IMR-90 (cell line): ENCODE measurements around the gene PTPRC. TPM values are rescaled to one million over a fixed set of nuclear protein-coding genes. Genes with fewer than 3 reads are reported as not detected.

Experiments
- ATAC-seq: fragments of 200-7000 bp; cut with Tn5 transposase; 2 replicates; pipeline ENCODE4 v1.9.1; 2020; ENCODE audit warnings: low read depth, mild to moderate bottlenecking, moderate library complexity
- BruUV-seq: library from RNA; stranded (reverse); fragments of 400-500 nt; replicated peaks from 2 replicates; lab custom pipeline; 2021; lab: Mats Ljungman, UMichigan
- CTCF ChIA-PET: fragments of 300-600 bp; formaldehyde crosslinking; extraction: SDS; loops from one replicate; lab custom pipeline; 2021; ENCODE audit warnings: antibody characterized with exemption; lab: Yijun Ruan, JAX
- POLR2A ChIA-PET: fragments of 300-600 bp; sonication (Branson Sonifier 250); formaldehyde crosslinking; loops from one replicate; lab custom pipeline; 2022; ENCODE audit warnings: antibody characterized with exemption; ENCODE audit not compliant: unreplicated experiment; lab: Charles Lee
- DNase-seq: peaks from one replicate; pipeline ENCODE4 v3.0.0; 2013
- H2AFZ ChIP-seq: replicated peaks from 2 replicates; pipeline ENCODE3; 2013; ENCODE audit warnings: low read length, mild to moderate bottlenecking; ENCODE audit not compliant: poor library complexity
- H2AK5ac ChIP-seq: 2 replicates; pipeline ENCODE4 v1.6.1; 2013; ENCODE audit warnings: low read depth, low read length, inconsistent platforms
- H2AK9ac ChIP-seq: replicated peaks from 2 replicates; pipeline ENCODE3; 2013; ENCODE audit warnings: mild to moderate bottlenecking, low read depth, low read length, moderate library complexity; ENCODE audit not compliant: poor library complexity
- H2BK120ac ChIP-seq: 2 replicates; pipeline ENCODE4 v1.6.1; 2013; ENCODE audit warnings: low read depth, low read length, inconsistent platforms
- H2BK15ac ChIP-seq: 3 replicates; pipeline ENCODE4 v1.6.1; 2013; ENCODE audit warnings: low read depth, low read length, inconsistent platforms
- H2BK20ac ChIP-seq: 2 replicates; pipeline ENCODE4 v1.6.1; 2013; ENCODE audit warnings: low read depth, mild to moderate bottlenecking, inconsistent platforms, low read length, moderate library complexity
- H2BK5ac ChIP-seq: 2 replicates; pipeline ENCODE4 v1.6.1; 2013; ENCODE audit warnings: mild to moderate bottlenecking, low read depth, low read length, inconsistent platforms; ENCODE audit not compliant: poor library complexity, severe bottlenecking
- H3K14ac ChIP-seq: replicated peaks from 2 replicates; pipeline ENCODE4 v1.6.1; 2013; ENCODE audit warnings: low read depth, low read length, inconsistent platforms
- H3K18ac ChIP-seq: 2 replicates; pipeline ENCODE4 v1.6.1; 2013; ENCODE audit warnings: low read depth, low read length, control low read depth
- H3K23ac ChIP-seq: 2 replicates; pipeline ENCODE4 v1.6.1; 2013; ENCODE audit warnings: low read depth, low read length, inconsistent platforms
- H3K27ac ChIP-seq: 2 replicates; pipeline ENCODE4 v1.5.1; 2013; ENCODE audit warnings: mild to moderate bottlenecking, control low read depth, low read length; ENCODE audit not compliant: insufficient read depth
- H3K27me3 ChIP-seq: 2 replicates; pipeline ENCODE4 v1.6.1; 2013; ENCODE audit warnings: low read length; ENCODE audit not compliant: control insufficient read depth, insufficient read depth
- H3K36me3 ChIP-seq: 2 replicates; pipeline ENCODE4 v1.6.1; 2013; ENCODE audit warnings: low read length, mixed read lengths; ENCODE audit not compliant: control insufficient read depth, insufficient read depth
- H3K4ac ChIP-seq: 2 replicates; pipeline ENCODE4 v1.6.1; 2013; ENCODE audit warnings: low read depth, low read length, inconsistent platforms
- H3K4me1 ChIP-seq: 2 replicates; pipeline ENCODE4 v1.6.1; 2013; ENCODE audit warnings: low read length, mixed read lengths; ENCODE audit not compliant: control insufficient read depth, insufficient read depth
- H3K4me2 ChIP-seq: 2 replicates; pipeline ENCODE4 v1.6.1; 2013; ENCODE audit warnings: low read depth, mild to moderate bottlenecking, control low read depth, low read length, moderate library complexity
- H3K4me3 ChIP-seq: 2 replicates; pipeline ENCODE4 v1.5.1; 2013; ENCODE audit warnings: low read depth, mild to moderate bottlenecking, control low read depth, low read length, moderate library complexity; ENCODE audit not compliant: insufficient read depth
- H3K56ac ChIP-seq: 2 replicates; pipeline ENCODE4 v1.6.1; 2013; ENCODE audit warnings: low read length, inconsistent platforms; ENCODE audit not compliant: insufficient read depth; ENCODE audit errors: extremely low read depth
- H3K79me1 ChIP-seq, 2 experiments: 2 replicates each; pipeline ENCODE4 v1.6.1; 2013; ENCODE audit warnings: low read length in 2 of 2, inconsistent platforms in 1 of 2, low read depth in 1 of 2
- H3K9ac ChIP-seq: 2 replicates; pipeline ENCODE4 v1.6.1; 2013; ENCODE audit warnings: low read depth, low read length, control low read depth
- H3K9me1 ChIP-seq: 2 replicates; pipeline ENCODE4 v1.6.1; 2013; ENCODE audit warnings: low read length, inconsistent platforms; ENCODE audit not compliant: insufficient read depth
- H3K9me3 ChIP-seq: 2 replicates; pipeline ENCODE4 v1.6.1; 2013; ENCODE audit warnings: low read length; ENCODE audit not compliant: control insufficient read depth, insufficient read depth
- H4K20me1 ChIP-seq: 2 replicates; pipeline ENCODE4 v1.6.1; 2013; ENCODE audit warnings: low read length, inconsistent platforms; ENCODE audit not compliant: insufficient read depth
- H4K5ac ChIP-seq: 2 replicates; pipeline ENCODE4 v1.6.1; 2013; ENCODE audit warnings: mild to moderate bottlenecking, low read depth, low read length, control low read depth
- H4K8ac ChIP-seq, 2 experiments: 2 replicates each; pipeline ENCODE4 v1.6.1; 2013; ENCODE audit warnings: low read depth in 2 of 2, low read length in 2 of 2, control low read depth in 1 of 2, inconsistent platforms in 1 of 2
- H4K91ac ChIP-seq: 2 replicates; pipeline ENCODE4 v1.6.1; 2013; ENCODE audit warnings: low read depth, low read length, inconsistent platforms; ENCODE audit not compliant: insufficient read depth
- FOS ChIP-seq: fragments of 150-350 bp; IDR thresholded peaks from 2 replicates; pipeline ENCODE4 v1.6.1; 2016; ENCODE audit warnings: low read depth, low read length
- POLR2A ChIP-seq: IDR thresholded peaks from 2 replicates; pipeline ENCODE4 v1.6.1; 2012; ENCODE audit warnings: mild to moderate bottlenecking, low read depth, low read length
- RAD21 ChIP-seq: IDR thresholded peaks from 2 replicates; pipeline ENCODE4 v1.6.1; 2012; ENCODE audit warnings: low read length, improper control_type of control experiment
- WGBS, 2 experiments: methylation state at CpG; one replicate each; pipeline versions ENCODE4 v1.1.5 to v1.1.7; 2013; ENCODE audit warnings: missing lambda C conversion rate in 2 of 2; ENCODE audit not compliant: insufficient read length in 1 of 2; ENCODE audit errors: extremely low coverage in 2 of 2; 5-methylcytosine and 5-hydroxymethylcytosine counted together
- dilution Hi-C: fragments of 300-500 bp; cut with HindIII; formaldehyde crosslinking; loops from one replicate; pipeline ENCODE4 v1.14.3; 2018; ENCODE audit warnings: low sequenced_read_pairs; ENCODE audit not compliant: unreplicated experiment
- in situ Hi-C: fragments of 300-500 bp; cut with MboI; formaldehyde crosslinking; loops from 3 replicates; pipeline ENCODE4 v1.14.3; 2019; ENCODE audit warnings: low sequenced_read_pairs, inconsistent platforms, mixed read lengths
- intact Hi-C: fragments of 100-400 bp; cut with micrococcal nuclease; formaldehyde crosslinking; loops from 2 replicates; pipeline ENCODE4 v1.10.0; 2022
- polyA plus RNA-seq, 3 experiments: library from polyadenylated mRNA; depleted of rRNA; stranded (reverse); fragments of >200 nt; gene quantifications; 2 replicates each; pipeline ENCODE4 v1.2.3, GENCODE V29; 2012; ENCODE audit warnings: low replicate concordance in 1 of 3
- total RNA-seq: library from RNA; depleted of rRNA; stranded (reverse); fragments of >200 nt; gene quantifications from 2 replicates; pipeline ENCODE4 v1.2.3, GENCODE V29; 2012

Gene PTPRC
- total and polyA plus RNA-seq, 2 of the 4 experiments (the other 2 are of a cell fraction) = not detected

GRCh38 chr1:198741744-198742143, 102.9 kb downstream of the PTPRC start:
- CTCF ChIA-PET = no interaction called here
- Histone ChIP-seq H2BK15ac (no peak overlapping the region), H2AK9ac (no peak overlapping the region), H3K36me3 (no peaks in the 10 kb centered on the region), H3K23ac (no peak overlapping the region), H3K18ac (no peak overlapping the region), H3K4me3 (no peak overlapping the region), H3K56ac (no peak overlapping the region), H3K27me3 (no peaks in the 10 kb centered on the region), H3K9me1 (no peaks in the 10 kb centered on the region), H3K4me2 (no peak overlapping the region), H4K8ac (no peak overlapping the region), H2AFZ (no peak overlapping the region), H4K20me1 (no peaks in the 10 kb centered on the region), H3K9me3 (no peaks in the 10 kb centered on the region), H3K14ac (no peak overlapping the region), H3K4me1 (no peaks in the 10 kb centered on the region), H2BK5ac (no peak overlapping the region), H4K91ac (no peak overlapping the region), H3K9ac (no peak overlapping the region), H2BK120ac (no peak overlapping the region), H4K5ac (no peak overlapping the region), H3K4ac (no peak overlapping the region), H3K79me1 (no peaks in the 10 kb centered on the region), H3K27ac (no peak overlapping the region), H2BK20ac (no peak overlapping the region), H2AK5ac (no peak overlapping the region)
- dilution Hi-C loops = no loop called here
- DNase-seq (peak; percentile 65), ATAC-seq (peak; percentile 62; the same call in 1 of the 2 replicates)
- POLR2A ChIA-PET = no interaction called here
- WGBS, 2 experiments = no CpG with 5 or more reads among the region's 3 CpGs
- in situ Hi-C loops = no loop called here
- TF ChIP-seq RAD21 = no peak
- no peak for TF ChIP-seq FOS
- no peak for TF ChIP-seq POLR2A
- intact Hi-C loops = no loop called here
- BruUV-seq = no TSS peak
